ENCODE measurements around the gene CFTR. TPM values are rescaled to one million over a fixed set of nuclear protein-coding genes. Genes with fewer than 3 reads are reported as not detected.

The CFTR gene
- total RNA-seq, 1 experiment from 2014 or later, result not detected

GRCh38 chr7:117597755-117598154, 117.9 kb downstream of the CFTR start (continued):
- TF ChIP-seq, protein P1, sequence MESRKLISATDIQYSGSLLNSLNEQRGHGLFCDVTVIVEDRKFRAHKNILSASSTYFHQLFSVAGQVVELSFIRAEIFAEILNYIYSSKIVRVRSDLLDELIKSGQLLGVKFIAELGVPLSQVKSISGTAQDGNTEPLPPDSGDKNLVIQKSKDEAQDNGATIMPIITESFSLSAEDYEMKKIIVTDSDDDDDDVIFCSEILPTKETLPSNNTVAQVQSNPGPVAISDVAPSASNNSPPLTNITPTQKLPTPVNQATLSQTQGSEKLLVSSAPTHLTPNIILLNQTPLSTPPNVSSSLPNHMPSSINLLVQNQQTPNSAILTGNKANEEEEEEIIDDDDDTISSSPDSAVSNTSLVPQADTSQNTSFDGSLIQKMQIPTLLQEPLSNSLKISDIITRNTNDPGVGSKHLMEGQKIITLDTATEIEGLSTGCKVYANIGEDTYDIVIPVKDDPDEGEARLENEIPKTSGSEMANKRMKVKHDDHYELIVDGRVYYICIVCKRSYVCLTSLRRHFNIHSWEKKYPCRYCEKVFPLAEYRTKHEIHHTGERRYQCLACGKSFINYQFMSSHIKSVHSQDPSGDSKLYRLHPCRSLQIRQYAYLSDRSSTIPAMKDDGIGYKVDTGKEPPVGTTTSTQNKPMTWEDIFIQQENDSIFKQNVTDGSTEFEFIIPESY (IDR thresholded peaks at IDR 0.05; ENCODE audit: extremely low read depth, insufficient replicate concordance, low read length), result no peak
- TF ChIP-seq, protein P2, sequence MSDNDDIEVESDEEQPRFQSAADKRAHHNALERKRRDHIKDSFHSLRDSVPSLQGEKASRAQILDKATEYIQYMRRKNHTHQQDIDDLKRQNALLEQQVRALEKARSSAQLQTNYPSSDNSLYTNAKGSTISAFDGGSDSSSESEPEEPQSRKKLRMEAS (IDR thresholded peaks at IDR 0.05), result no peak

DNA sequence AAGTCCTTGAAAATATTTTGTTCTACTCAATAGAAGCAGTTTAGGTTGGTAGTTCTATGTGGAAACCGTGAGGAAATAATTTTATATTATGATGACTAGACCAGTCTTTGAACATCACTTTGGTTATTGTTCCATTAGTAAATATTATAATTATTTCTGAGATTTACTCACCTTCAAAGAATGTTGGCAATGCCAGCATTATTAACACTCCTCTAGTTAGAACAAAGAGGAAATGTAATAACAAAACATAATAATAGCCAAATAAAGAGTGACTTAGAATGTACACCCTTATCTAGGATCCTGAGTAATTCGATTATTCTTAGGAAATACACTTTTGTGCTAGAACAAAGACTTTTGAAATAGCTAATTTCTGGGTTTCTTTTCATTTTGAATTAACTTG, 121.1 kb downstream of the CFTR start:
- ChIA-PET RAD21 (ENCODE audit: low non-redundant PET in 1 of 2, low total read pairs in 2 of 2, uncharacterized antibody in 2 of 2, unreplicated experiment in 2 of 2) (no interaction called here), POLR2A (no interaction called here), CTCF (no interaction called here)
- Histone ChIP-seq H3K9me2 (ENCODE audit: insufficient read depth) (no peaks in the 10 kb centered on the region), H3K27ac (ENCODE audit: low read depth, low read length) (no peak overlapping the region), H3K36me3 (ENCODE audit: control insufficient read depth in 1 of 2, insufficient read depth in 2 of 2, low read length in 2 of 2) (no peaks in the 10 kb centered on the region), H3K9me3 (ENCODE audit: control insufficient read depth in 1 of 2, insufficient read depth in 1 of 2, low read depth in 1 of 2, low read length in 2 of 2) (no peaks in the 10 kb centered on the region), H3K9ac (ENCODE audit: low read length) (no peak overlapping the region), H4K20me1 (ENCODE audit: insufficient read depth) (no peaks in the 10 kb centered on the region), H3K27me3 (ENCODE audit: insufficient read depth, low read length) (no peaks in the 10 kb centered on the region), H3K79me2 (ENCODE audit: insufficient read depth, low read length) (no peaks in the 10 kb centered on the region), H3K4me1 (ENCODE audit: control insufficient read depth in 1 of 2, insufficient read depth in 2 of 2, low read length in 2 of 2) (no peaks in the 10 kb centered on the region), H3K4me3 (replicated peaks in 1 of 2; ENCODE audit: low read depth in 1 of 2, low read length in 2 of 2) (no peak overlapping the region), H3K4me2 (ENCODE audit: low read length) (no peak overlapping the region), H2AFZ (ENCODE audit: low read depth, low read length, poor library complexity, severe bottlenecking) (no peak overlapping the region)
- ATAC-seq (no peak), DNase-seq (ENCODE audit: low read depth, low spot score) (no peak)
- intact Hi-C loops (cut with micrococcal nuclease), result no loop called here
- BruUV-seq (replicated peaks), result no TSS peak
- TF ChIP-seq CBX3 (IDR thresholded peaks at IDR 0.05; ENCODE audit: low read depth) (no peak), JUND (IDR thresholded peaks at IDR 0.05) (no peak), CTCF (IDR thresholded peaks at IDR 0.05 in 2 of 3, conservative IDR thresholded peaks at IDR 0.05 in 1 of 3; ENCODE audit: borderline replicate concordance in 1 of 3, insufficient read depth in 1 of 3, low read depth in 2 of 3, low read length in 2 of 3) (no peak), ZNF274 (IDR thresholded peaks at IDR 0.05; ENCODE audit: low read depth, low read length) (no peak), ZFX (IDR thresholded peaks at IDR 0.05) (no peak), ELF1 (IDR thresholded peaks at IDR 0.05; ENCODE audit: borderline replicate concordance, low read depth) (no peak), CEBPB (IDR thresholded peaks at IDR 0.05; ENCODE audit: low read depth) (no peak), POLR2AphosphoS5 (IDR thresholded peaks at IDR 0.05; ENCODE audit: low read depth, low read length) (no peak), SIN3A (IDR thresholded peaks at IDR 0.05; ENCODE audit: low read depth) (no peak), RAD21 (IDR thresholded peaks at IDR 0.05; ENCODE audit: low read depth) (no peak), POLR2A (IDR thresholded peaks at IDR 0.05; ENCODE audit: borderline replicate concordance, extremely low read depth, insufficient read depth, insufficient read length) (no peak), TCF7L2 (IDR thresholded peaks at IDR 0.05; ENCODE audit: borderline replicate concordance, extremely low read depth, insufficient read depth, insufficient read length) (no peak), SP1 (IDR thresholded peaks at IDR 0.05; ENCODE audit: low read depth) (no peak), FOSL1 (IDR thresholded peaks at IDR 0.05; ENCODE audit: low read depth) (no peak), EZH2phosphoT487 (IDR thresholded peaks at IDR 0.05; ENCODE audit: borderline replicate concordance) (no peak), EZH2 (IDR thresholded peaks at IDR 0.05) (no peak)
- TF ChIP-seq, protein P3, sequence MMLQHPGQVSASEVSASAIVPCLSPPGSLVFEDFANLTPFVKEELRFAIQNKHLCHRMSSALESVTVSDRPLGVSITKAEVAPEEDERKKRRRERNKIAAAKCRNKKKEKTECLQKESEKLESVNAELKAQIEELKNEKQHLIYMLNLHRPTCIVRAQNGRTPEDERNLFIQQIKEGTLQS (IDR thresholded peaks at IDR 0.05), result no peak
- TF ChIP-seq, protein P4, sequence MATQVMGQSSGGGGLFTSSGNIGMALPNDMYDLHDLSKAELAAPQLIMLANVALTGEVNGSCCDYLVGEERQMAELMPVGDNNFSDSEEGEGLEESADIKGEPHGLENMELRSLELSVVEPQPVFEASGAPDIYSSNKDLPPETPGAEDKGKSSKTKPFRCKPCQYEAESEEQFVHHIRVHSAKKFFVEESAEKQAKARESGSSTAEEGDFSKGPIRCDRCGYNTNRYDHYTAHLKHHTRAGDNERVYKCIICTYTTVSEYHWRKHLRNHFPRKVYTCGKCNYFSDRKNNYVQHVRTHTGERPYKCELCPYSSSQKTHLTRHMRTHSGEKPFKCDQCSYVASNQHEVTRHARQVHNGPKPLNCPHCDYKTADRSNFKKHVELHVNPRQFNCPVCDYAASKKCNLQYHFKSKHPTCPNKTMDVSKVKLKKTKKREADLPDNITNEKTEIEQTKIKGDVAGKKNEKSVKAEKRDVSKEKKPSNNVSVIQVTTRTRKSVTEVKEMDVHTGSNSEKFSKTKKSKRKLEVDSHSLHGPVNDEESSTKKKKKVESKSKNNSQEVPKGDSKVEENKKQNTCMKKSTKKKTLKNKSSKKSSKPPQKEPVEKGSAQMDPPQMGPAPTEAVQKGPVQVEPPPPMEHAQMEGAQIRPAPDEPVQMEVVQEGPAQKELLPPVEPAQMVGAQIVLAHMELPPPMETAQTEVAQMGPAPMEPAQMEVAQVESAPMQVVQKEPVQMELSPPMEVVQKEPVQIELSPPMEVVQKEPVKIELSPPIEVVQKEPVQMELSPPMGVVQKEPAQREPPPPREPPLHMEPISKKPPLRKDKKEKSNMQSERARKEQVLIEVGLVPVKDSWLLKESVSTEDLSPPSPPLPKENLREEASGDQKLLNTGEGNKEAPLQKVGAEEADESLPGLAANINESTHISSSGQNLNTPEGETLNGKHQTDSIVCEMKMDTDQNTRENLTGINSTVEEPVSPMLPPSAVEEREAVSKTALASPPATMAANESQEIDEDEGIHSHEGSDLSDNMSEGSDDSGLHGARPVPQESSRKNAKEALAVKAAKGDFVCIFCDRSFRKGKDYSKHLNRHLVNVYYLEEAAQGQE (IDR thresholded peaks at IDR 0.05; ENCODE audit: low read depth), result no peak
